HG03039 (cell line): ENCODE measurements around the gene ERCC6L.

Source experiments
- ATAC-seq: cut with Tn5 transposase; IDR thresholded peaks from one replicate; pipeline ENCODE4 v1.9.1; 2021; ENCODE audit warnings: mild to moderate bottlenecking, moderate library complexity; ENCODE audit not compliant: unreplicated experiment

The ERCC6L gene

GRCh38 chrX:72238721-72239475, at the start of gene ERCC6L:
TSS of gene ERCC6L (minus strand) at chrX:72239027. CDS start at chrX:72238911, 116 bp downstream.
- ATAC-seq: peak; percentile 96

GRCh38 chrX:72282302-72282701, 43.5 kb upstream of the ERCC6L start:
- no peak for ATAC-seq

- ATAC-seq: no peak
Measured at GRCh38 chrX:72280321-72280845, 41.6 kb upstream of the ERCC6L start.

GRCh38 chrX:72276478-72276953, 37.7 kb upstream of the ERCC6L start:
- no peak for ATAC-seq

- no peak for ATAC-seq
Measured at GRCh38 chrX:72274526-72274925, 35.7 kb upstream of the ERCC6L start.

- no peak for ATAC-seq
Measured at GRCh38 chrX:72273718-72274117, 34.9 kb upstream of the ERCC6L start.

- no peak for ATAC-seq
Measured at GRCh38 chrX:72272868-72273267, 34.0 kb upstream of the ERCC6L start.

- ATAC-seq: no peak
Measured at GRCh38 chrX:72271812-72272211, 33.0 kb upstream of the ERCC6L start.

GRCh38 chrX:72271091-72271788, 32.4 kb upstream of the ERCC6L start:
- ATAC-seq: no peak

GRCh38 chrX:72270316-72270866, 31.6 kb upstream of the ERCC6L start:
- ATAC-seq: no peak

- ATAC-seq: no peak
Measured at GRCh38 chrX:72269671-72270251, 30.9 kb upstream of the ERCC6L start.

GRCh38 chrX:72268597-72269365, 30.0 kb upstream of the ERCC6L start:
- ATAC-seq: no peak

- no peak for ATAC-seq
Measured at GRCh38 chrX:72265263-72265662, 26.4 kb upstream of the ERCC6L start.

GRCh38 chrX:72262077-72262476, 23.2 kb upstream of the ERCC6L start:
- ATAC-seq: no peak

GRCh38 chrX:72260448-72260847, 21.6 kb upstream of the ERCC6L start:
- ATAC-seq: no peak

- ATAC-seq: no peak
Measured at GRCh38 chrX:72258174-72258573, 19.3 kb upstream of the ERCC6L start.

GRCh38 chrX:72255864-72256263, 17.0 kb upstream of the ERCC6L start:
- ATAC-seq: no peak

- ATAC-seq: no peak
Measured at GRCh38 chrX:72255445-72255844, 16.6 kb upstream of the ERCC6L start.

- ATAC-seq: no peak
Measured at GRCh38 chrX:72254816-72255215, 16.0 kb upstream of the ERCC6L start.

- ATAC-seq: no peak
Measured at GRCh38 chrX:72253686-72254085, 14.9 kb upstream of the ERCC6L start.
